ENCODE results near the gene TNPO1. TPM values are rescaled to one million over a fixed set of nuclear protein-coding genes. Genes with fewer than 3 reads are reported as not detected.

TNPO1 gene
- total RNA-seq (2021; fragmentation: NEBNext Ultra II Directional; extraction: Animal tissue kit (Norgen Biotek cat#: 25700)) (183 and 211 TPM in 2 replicates), polyA plus RNA-seq (2011; rRNA removed) (34.6 and 38.5 TPM in 2 replicates), polyA minus RNA-seq (2011; rRNA and poly(A)+ RNA removed) (230 and 396 TPM in 2 replicates)
- 58.6 TPM for polyA plus RNA-seq (2011; cell fraction: cytosol; rRNA removed)
- polyA plus RNA-seq (2011; cell fraction: nucleus; rRNA removed) = 35.7 TPM
- polyA plus RNA-seq (2012, experiment 1 of 2) = 72.4 to 119 TPM (median 88.5 TPM) in 4 replicates
- 3.8 TPM for polyA plus RNA-seq (2012, experiment 2 of 2)
- 73.6 TPM for polyA plus RNA-seq (2013, experiment 1 of 2)
- 71.1 TPM for polyA plus RNA-seq (2013, experiment 2 of 2)
- polyA minus RNA-seq (2011; cell fraction: cytosol; rRNA and poly(A)+ RNA removed) = 142 TPM
- polyA minus RNA-seq (2011; cell fraction: nucleus; rRNA and poly(A)+ RNA removed) = 197 TPM
- long read RNA-seq, experiment 1, transcript TNPO1-204 (25 exons, 3,028 nt) = major isoform, 5 of 165 reads
- long read RNA-seq, experiment 1, partial matches to known transcripts = 85 of 165 reads
- long read RNA-seq, experiment 1, other reads (novel, unspliced or antisense) = 73 of 165 reads
- long read RNA-seq, experiment 2, full-length matches to known transcripts = 54 of 90 reads
- long read RNA-seq, experiment 2, partial matches to known transcripts = 11 of 90 reads
- long read RNA-seq, experiment 2, other reads (novel, unspliced or antisense) = 25 of 90 reads

DNA sequence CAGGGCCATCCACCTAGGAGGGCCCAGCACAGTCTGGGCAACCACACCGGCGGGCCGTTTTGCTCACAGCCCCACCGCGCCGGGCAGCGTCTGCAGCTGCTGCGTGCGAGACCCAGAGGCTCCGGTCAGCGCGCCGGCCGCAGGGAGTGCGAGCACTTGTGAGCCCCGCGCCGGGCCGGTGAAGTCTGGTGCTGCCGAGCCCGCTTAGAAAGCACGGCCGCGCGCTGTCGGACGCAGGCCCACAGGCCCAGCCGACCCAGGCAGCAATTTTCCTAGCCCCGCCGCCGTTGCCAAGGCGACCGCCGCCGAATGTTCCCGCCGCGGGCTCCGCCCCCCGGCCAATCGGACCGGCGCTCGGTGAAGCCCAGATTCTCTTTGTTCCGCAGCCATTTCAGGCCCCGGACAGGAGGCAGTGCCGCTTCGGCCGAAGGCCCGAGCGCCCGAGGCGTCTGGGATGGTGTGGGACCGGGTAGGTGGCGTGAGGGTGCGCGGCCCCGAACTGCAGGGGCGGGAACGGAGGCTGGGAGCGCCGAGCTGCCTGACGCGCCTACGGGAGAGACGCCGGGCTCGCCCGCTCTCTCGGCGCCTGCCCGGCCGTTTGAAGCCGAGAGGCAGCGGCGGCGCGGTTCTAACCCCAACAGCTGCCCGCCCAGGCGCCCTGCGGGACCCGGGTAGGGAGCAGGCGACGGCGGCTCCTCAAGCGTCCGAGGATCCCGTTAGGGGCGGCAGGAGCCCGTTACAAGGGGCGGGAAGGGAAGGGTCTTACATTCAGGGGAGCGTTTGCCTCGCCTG is at the start of gene TNPO1:
TSS of gene TNPO1 (plus strand) at position 378 of the 792 bp plus-strand sequence. CDS start at position 455, 77 bp downstream.
- POLR2A ChIA-PET (ENCODE audit: partially characterized antibody) = interaction anchor here (1.2 to 2.8 kb wide), 5 partner anchors 10 to 496 kb away, joined by 3 to 18 read pairs (median 4); partner anchors contain the start of genes MRPS27 and PTCD2
- no peaks in the 10 kb centered on the region for H3K79me1 ChIP-seq (ENCODE audit: low read depth, low read length)
- 2% methylated on average over 77 of the region's 93 CpGs; no CpG with 5 or more reads in 1 of the 2 experiments for WGBS, 2 experiments (ENCODE audit: extremely low coverage in 1 of 2, insufficient coverage in 1 of 2, insufficient read length in 1 of 2, insufficient replicate concordance in 2 of 2, low coverage in 1 of 2, low lambda C conversion rate in 2 of 2, missing lambda C conversion rate in 1 of 2)
- TF ChIP-seq KDM5A (IDR thresholded peaks at IDR 0.05; ENCODE audit: low read length) (no peak), BRCA1 (IDR thresholded peaks at IDR 0.05; ENCODE audit: low read depth, low read length) (no peak), EGR1 (IDR thresholded peaks at IDR 0.05; ENCODE audit: borderline replicate concordance, low read depth, low read length) (no peak), MAFK (IDR thresholded peaks at IDR 0.05; ENCODE audit: low read depth, low read length) (no peak), CHD1 (IDR thresholded peaks at IDR 0.05; ENCODE audit: low read depth, low read length) (peak; percentile 15; the same call in 1 of the 2 replicates), ASH2L (IDR thresholded peaks at IDR 0.05; ENCODE audit: low read length) (peak; percentile 78), SP2 (IDR thresholded peaks at IDR 0.05; ENCODE audit: low read length) (no peak), POLR2A (IDR thresholded peaks at IDR 0.05; ENCODE audit: control extremely low read depth in 1 of 2, low read depth in 2 of 2, low read length in 2 of 2) (peak; percentile 95 to 97), BCL11A (IDR thresholded peaks at IDR 0.05; ENCODE audit: low read depth in 2 of 2, low read length in 2 of 2) (no peak), TAF1 (IDR thresholded peaks at IDR 0.05; ENCODE audit: low read depth, low read length) (peak; percentile 88)

More for the DNA sequence above, at the start of gene TNPO1:
- peak within 1 kb of the TSS; percentile 62; the same call in 1 of the 2 replicates for H2BK5ac ChIP-seq (ENCODE audit: low read depth, low read length)
- no peaks in the 10 kb centered on the region for H3K27me3 ChIP-seq (replicated peaks in 1 of 4; ENCODE audit: control insufficient read depth in 3 of 4, extremely low read depth in 1 of 4, insufficient read depth in 3 of 4, low read length in 3 of 4)
- H3K79me2 ChIP-seq (ENCODE audit: control insufficient read depth in 1 of 2, insufficient read depth in 2 of 2, low read length in 2 of 2) = peaks cover 0 to 28% of the 10 kb centered on the region in 2 experiments; a peak in 2 of 4 replicates
- peak within 1 kb of the TSS; percentile 66 for H4K5ac ChIP-seq (ENCODE audit: insufficient read length, low read depth, low read length)
- no peak within 1 kb of the TSS for H3K14ac ChIP-seq (ENCODE audit: insufficient read length)
- peak within 1 kb of the TSS; percentile 33; the same call in 1 of the 2 replicates for H2BK12ac ChIP-seq (ENCODE audit: low read depth, low read length)
- peak within 1 kb of the TSS; percentile 27 for H3K56ac ChIP-seq (replicated peaks; ENCODE audit: insufficient read length, low read depth, low read length)
- H3K36me3 ChIP-seq (ENCODE audit: control insufficient read depth in 2 of 4, insufficient read depth in 4 of 4, low read length in 3 of 4) = no peaks in the 10 kb centered on the region
- peak within 1 kb of the TSS; percentile 88 for H3K18ac ChIP-seq (ENCODE audit: extremely low read depth, low read length)
- no peaks in the 10 kb centered on the region for H3K9me3 ChIP-seq (ENCODE audit: insufficient read depth in 2 of 2, low read depth in 1 of 2, low read length in 1 of 2)
- H3K9ac ChIP-seq (replicated peaks in 1 of 4; ENCODE audit: extremely low read depth in 1 of 4, low read depth in 3 of 4, low read length in 3 of 4) = peak within 1 kb of the TSS; percentile 84 to 97 (median 88)
- peaks cover 0 to 6% (median 1%) of the 10 kb centered on the region in 4 experiments; a peak in 5 of 7 replicates for H3K4me1 ChIP-seq (replicated peaks in 1 of 4; ENCODE audit: control insufficient read depth in 3 of 4, insufficient read depth in 4 of 4, low read length in 3 of 4)
- FAIRE-seq = no peak
- CTCF ChIA-PET (ENCODE audit: partially characterized antibody) = interaction anchor here (0.8 to 4.0 kb wide), 5 partner anchors 8 to 298 kb away, joined by 3 to 25 read pairs (median 6); no protein-coding TSS in a partner anchor
- peak within 1 kb of the TSS; percentile 97 for H4K8ac ChIP-seq (ENCODE audit: extremely low read depth, insufficient read depth, low read length)
- peaks cover 6% of the 10 kb centered on the region; the same call in 1 of the 2 replicates for H3K23me2 ChIP-seq (ENCODE audit: low read depth, low read length)
- peak within 1 kb of the TSS; percentile 86 for H3K27ac ChIP-seq (ENCODE audit: low read depth, low read length)
- H2BK15ac ChIP-seq (ENCODE audit: low read length) = no peak within 1 kb of the TSS
- H2AK5ac ChIP-seq (ENCODE audit: low read depth, low read length) = no peak within 1 kb of the TSS
- H4K91ac ChIP-seq (replicated peaks; ENCODE audit: insufficient read length, low read length) = peak within 1 kb of the TSS; percentile 19
- H3K4ac ChIP-seq (replicated peaks; ENCODE audit: insufficient read length, low read depth, low read length) = no peak within 1 kb of the TSS
- H2BK120ac ChIP-seq (replicated peaks; ENCODE audit: low read depth, low read length) = no peak within 1 kb of the TSS
- peak within 1 kb of the TSS; percentile 86 to 94 for H3K4me2 ChIP-seq (ENCODE audit: insufficient read depth in 1 of 2, low read depth in 2 of 2, low read length in 2 of 2)
- no peaks in the 10 kb centered on the region for H4K20me1 ChIP-seq (replicated peaks in 1 of 2; ENCODE audit: control insufficient read depth in 1 of 2, insufficient read depth in 2 of 2, low read length in 2 of 2)
- peak within 1 kb of the TSS; percentile 76 to 87 (median 81) for H3K4me3 ChIP-seq (ENCODE audit: extremely low read depth in 1 of 4, insufficient read depth in 2 of 4, low read depth in 3 of 4, low read length in 4 of 4)
- no peak within 1 kb of the TSS for H3K23ac ChIP-seq (ENCODE audit: insufficient read length)
- H2BK20ac ChIP-seq (ENCODE audit: low read length) = no peak within 1 kb of the TSS
- peak; percentile 84 to 92 for DNase-seq (ENCODE audit: low read depth in 1 of 2, low spot score in 2 of 2)
- H2AFZ ChIP-seq (ENCODE audit: low read length) = peak within 1 kb of the TSS; percentile 97

All from H1 (cell line).